ENCODE measurements around the gene PIF1. TPM values are rescaled to one million over a fixed set of nuclear protein-coding genes. Genes with fewer than 3 reads are reported as not detected.
"Not testable (repeated sequence)": the region's sequence is repeated elsewhere in the genome, so short reads cannot be mapped to it uniquely, and the experiment has no call there.

PIF1 gene
- total RNA-seq, 1 experiment from 2014 or later, result 45.8 TPM

DNA sequence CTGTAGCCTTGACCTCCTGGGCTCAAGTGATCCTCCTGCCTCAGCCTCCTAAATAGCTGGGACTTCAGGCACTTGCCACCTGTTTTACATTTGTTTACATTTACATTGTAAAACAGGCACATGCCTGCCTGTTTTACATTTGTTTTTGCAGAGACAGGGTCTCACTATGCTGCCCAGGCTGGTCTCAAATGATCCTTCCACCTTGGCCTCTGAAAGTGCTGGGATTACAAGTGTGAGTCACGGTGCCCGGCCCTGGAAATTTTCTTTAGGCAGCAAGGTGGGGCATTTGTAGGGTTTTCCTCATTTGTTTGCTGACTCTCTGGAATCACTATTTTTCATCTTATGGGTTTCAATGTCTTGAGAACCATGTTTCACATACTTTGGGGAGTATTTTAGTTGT is 25.0 kb downstream of the PIF1 start:
- no TSS peak for BruUV-seq (replicated peaks)
- no peaks in the 10 kb centered on the region for H3K36me3 ChIP-seq (ENCODE audit: control insufficient read depth, insufficient read depth, low read length)
- TF ChIP-seq CTCF (IDR thresholded peaks at IDR 0.05; ENCODE audit: insufficient read depth in 1 of 2, low read depth in 1 of 2, low read length in 1 of 2, severe bottlenecking in 1 of 2, unreplicated experiment in 1 of 2), result no peak
- no peak overlapping the region for H3K4me3 ChIP-seq (ENCODE audit: low read depth, low read length)
- no peak for DNase-seq
- H3K4me1 Mint-ChIP-seq (ENCODE audit: low read depth, unreplicated experiment), result no peaks in the 10 kb centered on the region
- CTCF ChIA-PET, result interaction anchor here (0.6 to 1.1 kb wide), 3 partner anchors 9 to 94 kb away, joined by 3 to 5 read pairs (median 4); no protein-coding TSS in a partner anchor
- H3K27ac Mint-ChIP-seq (ENCODE audit: unreplicated experiment), result no peak overlapping the region
- no peaks in the 10 kb centered on the region for H3K36me3 Mint-ChIP-seq (ENCODE audit: insufficient read depth, unreplicated experiment)
- no peaks in the 10 kb centered on the region for H3K27me3 Mint-ChIP-seq (ENCODE audit: insufficient read depth, unreplicated experiment)
- no peaks in the 10 kb centered on the region for H3K9me3 ChIP-seq
- no peaks in the 10 kb centered on the region for H3K9me3 Mint-ChIP-seq (ENCODE audit: unreplicated experiment)
- no peak overlapping the region for H3K4me3 Mint-ChIP-seq (ENCODE audit: unreplicated experiment)
- no peaks in the 10 kb centered on the region for H3K27me3 ChIP-seq (replicated peaks; ENCODE audit: control insufficient read depth, insufficient read depth, low read length)
- POLR2A ChIA-PET, result no interaction called here
- no peaks in the 10 kb centered on the region for H3K4me1 ChIP-seq
- intact Hi-C loops (cut with micrococcal nuclease; ENCODE audit: unreplicated experiment), result no loop called here

- BruUV-seq (replicated peaks); H3K27me3 Mint-ChIP-seq (ENCODE audit: insufficient read depth, unreplicated experiment); POLR2A ChIA-PET; H3K4me3 ChIP-seq (ENCODE audit: low read depth, low read length); H3K4me1 ChIP-seq; H3K27me3 ChIP-seq (replicated peaks; ENCODE audit: control insufficient read depth, insufficient read depth, low read length); H3K27ac Mint-ChIP-seq (ENCODE audit: unreplicated experiment); DNase-seq; H3K36me3 ChIP-seq (ENCODE audit: control insufficient read depth, insufficient read depth, low read length); intact Hi-C loops (cut with micrococcal nuclease; ENCODE audit: unreplicated experiment); H3K4me1 Mint-ChIP-seq (ENCODE audit: low read depth, unreplicated experiment); H3K9me3 ChIP-seq; CTCF ChIA-PET; H3K4me3 Mint-ChIP-seq (ENCODE audit: unreplicated experiment); H3K36me3 Mint-ChIP-seq (ENCODE audit: insufficient read depth, unreplicated experiment); H3K9me3 Mint-ChIP-seq (ENCODE audit: unreplicated experiment): not testable (repeated sequence)
These were observed 26.5 kb downstream of the PIF1 start for GRCh38 chr15:64798905-64799304.

GRCh38 chr15:64795921-64796320 is 29.5 kb downstream of the PIF1 start:
- H3K9me3 Mint-ChIP-seq (ENCODE audit: unreplicated experiment); H3K36me3 Mint-ChIP-seq (ENCODE audit: insufficient read depth, unreplicated experiment); H3K9me3 ChIP-seq; H3K4me3 Mint-ChIP-seq (ENCODE audit: unreplicated experiment); H3K27me3 Mint-ChIP-seq (ENCODE audit: insufficient read depth, unreplicated experiment); H3K36me3 ChIP-seq (ENCODE audit: control insufficient read depth, insufficient read depth, low read length); H3K27ac Mint-ChIP-seq (ENCODE audit: unreplicated experiment); H3K4me3 ChIP-seq (ENCODE audit: low read depth, low read length); CTCF ChIA-PET; DNase-seq; POLR2A ChIA-PET; H3K27me3 ChIP-seq (replicated peaks; ENCODE audit: control insufficient read depth, insufficient read depth, low read length); H3K4me1 Mint-ChIP-seq (ENCODE audit: low read depth, unreplicated experiment); intact Hi-C loops (cut with micrococcal nuclease; ENCODE audit: unreplicated experiment); BruUV-seq (replicated peaks); H3K4me1 ChIP-seq: not testable (repeated sequence)

DNA sequence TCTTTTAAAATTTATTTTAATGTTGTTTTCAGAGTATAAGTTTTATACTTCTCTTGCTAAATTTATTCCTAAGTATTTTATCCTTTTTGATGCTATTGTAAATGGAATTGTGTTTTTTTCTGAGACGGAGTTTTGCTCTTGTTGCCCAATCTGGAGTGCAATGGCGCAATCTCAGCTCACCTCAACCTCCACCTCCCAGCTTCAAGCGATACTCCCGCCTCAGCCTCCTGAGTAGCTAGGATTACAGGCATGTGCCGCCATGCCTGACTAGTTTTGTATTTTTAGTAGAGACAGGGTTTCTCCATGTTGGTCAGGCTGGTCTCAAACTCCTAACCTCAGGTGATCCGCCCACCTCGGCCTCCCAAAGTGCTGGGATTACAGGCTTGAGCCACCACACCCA is 30.1 kb downstream of the PIF1 start:
- BruUV-seq (replicated peaks); CTCF ChIA-PET; H3K4me1 ChIP-seq; H3K4me3 ChIP-seq (ENCODE audit: low read depth, low read length); H3K36me3 ChIP-seq (ENCODE audit: control insufficient read depth, insufficient read depth, low read length); DNase-seq; intact Hi-C loops (cut with micrococcal nuclease; ENCODE audit: unreplicated experiment); H3K9me3 Mint-ChIP-seq (ENCODE audit: unreplicated experiment); H3K4me3 Mint-ChIP-seq (ENCODE audit: unreplicated experiment); H3K27me3 Mint-ChIP-seq (ENCODE audit: insufficient read depth, unreplicated experiment); H3K27me3 ChIP-seq (replicated peaks; ENCODE audit: control insufficient read depth, insufficient read depth, low read length); POLR2A ChIA-PET; H3K9me3 ChIP-seq; H3K27ac Mint-ChIP-seq (ENCODE audit: unreplicated experiment); H3K4me1 Mint-ChIP-seq (ENCODE audit: low read depth, unreplicated experiment); H3K36me3 Mint-ChIP-seq (ENCODE audit: insufficient read depth, unreplicated experiment): not testable (repeated sequence)

Measured in Caco-2 (cell line).